ENCODE data around the gene JADE3.

DNA sequence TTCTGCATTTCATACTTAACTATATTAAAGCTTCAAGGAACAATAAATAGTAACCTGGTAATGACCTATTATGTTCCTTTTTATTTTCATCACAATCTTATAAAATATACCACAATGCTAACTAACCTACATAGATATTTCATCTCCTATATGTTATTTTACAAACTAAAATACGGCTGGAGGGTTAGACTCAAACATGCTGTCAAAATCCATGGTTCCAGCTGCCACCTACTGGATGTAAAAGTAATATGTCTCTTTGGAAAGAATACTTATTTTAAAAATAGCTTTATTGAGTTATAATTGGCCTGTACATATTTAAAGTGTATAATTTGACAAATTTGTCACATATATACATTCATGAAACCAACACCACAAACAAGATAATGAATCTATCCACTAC is 181.0 kb downstream of the JADE3 start:
- TF ChIP-seq, protein P1, sequence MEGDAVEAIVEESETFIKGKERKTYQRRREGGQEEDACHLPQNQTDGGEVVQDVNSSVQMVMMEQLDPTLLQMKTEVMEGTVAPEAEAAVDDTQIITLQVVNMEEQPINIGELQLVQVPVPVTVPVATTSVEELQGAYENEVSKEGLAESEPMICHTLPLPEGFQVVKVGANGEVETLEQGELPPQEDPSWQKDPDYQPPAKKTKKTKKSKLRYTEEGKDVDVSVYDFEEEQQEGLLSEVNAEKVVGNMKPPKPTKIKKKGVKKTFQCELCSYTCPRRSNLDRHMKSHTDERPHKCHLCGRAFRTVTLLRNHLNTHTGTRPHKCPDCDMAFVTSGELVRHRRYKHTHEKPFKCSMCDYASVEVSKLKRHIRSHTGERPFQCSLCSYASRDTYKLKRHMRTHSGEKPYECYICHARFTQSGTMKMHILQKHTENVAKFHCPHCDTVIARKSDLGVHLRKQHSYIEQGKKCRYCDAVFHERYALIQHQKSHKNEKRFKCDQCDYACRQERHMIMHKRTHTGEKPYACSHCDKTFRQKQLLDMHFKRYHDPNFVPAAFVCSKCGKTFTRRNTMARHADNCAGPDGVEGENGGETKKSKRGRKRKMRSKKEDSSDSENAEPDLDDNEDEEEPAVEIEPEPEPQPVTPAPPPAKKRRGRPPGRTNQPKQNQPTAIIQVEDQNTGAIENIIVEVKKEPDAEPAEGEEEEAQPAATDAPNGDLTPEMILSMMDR (IDR thresholded peaks at IDR 0.05) = peak in 3 of 7 experiments; percentile 13 to 18 (median 13)
- no peak for TF ChIP-seq POLR2AphosphoS5 (IDR thresholded peaks at IDR 0.05)

Data from stomach (tissue), 4 donors.